Activated gamma-delta T cell (primary cell): ENCODE measurements around the gene PPP1R9B.

ENCODE experiments used
- DNase-seq: peaks from one replicate; lab custom pipeline; 2025; lab: John Stamatoyannopoulos, UW

PPP1R9B gene

DNA sequence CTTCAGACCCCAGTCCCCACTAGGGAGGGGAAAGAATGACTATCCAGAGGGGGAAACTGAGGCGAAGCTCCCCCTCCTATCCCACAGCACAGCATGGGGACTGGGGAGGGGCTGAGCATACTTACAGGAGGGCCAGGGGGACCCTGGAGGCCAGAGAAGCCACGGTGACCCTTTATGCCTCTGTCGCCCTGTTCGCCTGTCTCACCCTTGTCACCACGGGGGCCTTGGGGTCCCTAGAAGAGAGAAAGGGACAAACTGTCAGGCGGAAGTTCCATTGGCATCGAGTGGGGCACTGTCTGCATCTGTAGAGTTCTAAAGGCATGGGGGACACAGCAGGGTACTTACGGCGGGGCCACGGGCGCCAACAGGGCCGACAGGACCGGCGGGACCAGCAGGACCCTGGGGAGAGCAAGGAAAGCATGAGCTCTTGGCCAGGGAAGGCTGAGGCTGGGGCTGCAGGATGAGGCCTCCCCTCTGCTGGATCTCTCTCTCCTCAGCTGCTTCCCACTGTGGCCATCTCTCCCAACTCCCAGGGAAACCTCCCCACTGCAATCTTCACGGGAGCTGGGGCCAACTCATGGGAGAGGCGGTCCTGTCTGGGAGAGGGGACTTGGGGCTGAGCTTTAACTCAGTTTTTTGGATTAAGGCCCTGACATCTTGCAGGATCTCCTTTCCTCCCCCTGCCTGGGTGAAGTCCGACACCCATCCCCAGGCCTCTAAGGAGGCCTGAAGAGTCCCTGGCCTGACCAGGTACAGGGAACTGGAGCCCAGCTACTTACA lies 37.5 kb upstream of the PPP1R9B start:
- no peak for DNase-seq

DNA sequence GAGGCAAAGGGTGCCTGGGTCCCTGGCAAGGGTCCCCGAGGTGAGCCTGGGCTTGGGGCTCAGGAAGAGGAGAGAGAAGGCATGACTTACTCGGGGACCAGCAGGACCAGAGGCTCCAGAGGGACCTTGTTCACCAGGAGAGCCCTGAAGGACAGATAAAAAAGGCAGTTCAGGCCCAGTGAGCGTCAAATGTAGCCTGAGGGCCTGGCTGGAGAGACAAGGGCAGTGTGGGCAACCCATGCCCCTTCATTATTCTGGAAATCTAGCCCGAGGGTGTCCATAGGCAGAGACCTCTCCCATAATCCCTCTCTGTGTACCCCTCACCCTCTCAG lies 36.9 kb upstream of the PPP1R9B start:
- no peak for DNase-seq

DNA sequence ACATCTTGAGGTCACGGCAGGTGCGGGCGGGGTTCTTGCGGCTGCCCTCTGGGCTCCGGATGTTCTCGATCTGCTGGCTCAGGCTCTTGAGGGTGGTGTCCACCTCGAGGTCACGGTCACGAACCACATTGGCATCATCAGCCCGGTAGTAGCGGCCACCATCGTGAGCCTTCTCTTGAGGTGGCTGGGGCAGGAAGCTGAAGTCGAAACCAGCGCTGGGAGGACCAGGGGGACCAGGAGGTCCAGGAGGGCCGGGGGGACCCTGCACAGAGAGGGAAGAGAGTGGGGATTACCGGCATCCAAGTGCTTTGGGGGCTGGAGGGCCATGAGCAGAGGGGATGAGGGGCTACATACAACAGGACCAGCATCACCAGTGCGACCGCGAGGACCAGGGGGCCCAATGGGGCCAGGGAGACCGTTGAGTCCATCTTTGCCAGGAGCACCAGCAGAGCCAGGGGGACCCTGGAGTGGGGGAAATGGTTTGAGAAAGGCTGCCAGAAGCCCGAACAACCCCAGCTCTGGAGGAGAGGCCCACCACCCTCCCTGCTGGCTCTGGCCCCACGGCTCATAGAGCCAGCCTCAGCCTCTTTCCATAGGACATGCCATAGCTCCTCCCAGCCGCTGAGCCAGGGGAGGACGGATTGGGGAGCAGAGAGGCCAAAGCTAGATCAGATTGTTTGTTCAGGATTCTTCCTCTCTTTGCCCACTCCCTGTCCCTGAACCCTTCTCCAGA lies 36.4 kb upstream of the PPP1R9B start:
- no peak for DNase-seq

DNA sequence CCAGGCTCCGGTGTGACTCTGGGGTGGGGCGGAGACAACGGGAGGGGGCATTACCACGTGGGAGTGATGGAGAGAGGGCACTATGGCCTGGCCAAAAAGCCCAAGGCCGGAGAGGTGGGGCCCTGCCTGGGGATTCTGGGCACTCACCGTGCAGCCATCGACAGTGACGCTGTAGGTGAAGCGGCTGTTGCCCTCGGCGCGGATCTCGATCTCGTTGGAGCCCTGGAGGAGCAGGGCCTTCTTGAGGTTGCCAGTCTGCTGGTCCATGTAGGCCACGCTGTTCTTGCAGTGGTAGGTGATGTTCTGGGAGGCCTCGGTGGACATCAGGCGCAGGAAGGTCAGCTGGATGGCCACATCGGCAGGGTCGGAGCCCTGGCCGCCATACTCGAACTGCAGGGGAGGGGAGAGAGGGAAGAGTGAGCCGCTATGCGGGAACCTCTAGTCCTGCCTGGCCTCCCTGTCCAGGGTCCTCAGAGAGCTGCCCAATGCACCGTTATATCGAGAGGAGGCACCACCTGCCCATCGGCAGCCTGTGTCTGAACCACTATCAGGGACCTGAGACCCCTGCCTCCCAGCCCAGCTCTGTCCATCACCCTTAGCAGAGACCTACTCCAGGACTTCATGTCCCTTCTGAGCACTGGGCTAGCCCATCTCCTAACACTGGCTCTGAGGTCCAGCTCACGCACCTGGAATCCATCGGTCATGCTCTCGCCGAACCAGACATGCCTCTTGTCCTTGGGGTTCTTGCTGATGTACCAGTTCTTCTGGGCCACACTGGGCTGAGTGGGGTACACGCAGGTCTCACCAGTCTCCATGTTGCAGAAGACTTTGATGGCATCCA lies 35.4 kb upstream of the PPP1R9B start:
- no peak for DNase-seq

DNA sequence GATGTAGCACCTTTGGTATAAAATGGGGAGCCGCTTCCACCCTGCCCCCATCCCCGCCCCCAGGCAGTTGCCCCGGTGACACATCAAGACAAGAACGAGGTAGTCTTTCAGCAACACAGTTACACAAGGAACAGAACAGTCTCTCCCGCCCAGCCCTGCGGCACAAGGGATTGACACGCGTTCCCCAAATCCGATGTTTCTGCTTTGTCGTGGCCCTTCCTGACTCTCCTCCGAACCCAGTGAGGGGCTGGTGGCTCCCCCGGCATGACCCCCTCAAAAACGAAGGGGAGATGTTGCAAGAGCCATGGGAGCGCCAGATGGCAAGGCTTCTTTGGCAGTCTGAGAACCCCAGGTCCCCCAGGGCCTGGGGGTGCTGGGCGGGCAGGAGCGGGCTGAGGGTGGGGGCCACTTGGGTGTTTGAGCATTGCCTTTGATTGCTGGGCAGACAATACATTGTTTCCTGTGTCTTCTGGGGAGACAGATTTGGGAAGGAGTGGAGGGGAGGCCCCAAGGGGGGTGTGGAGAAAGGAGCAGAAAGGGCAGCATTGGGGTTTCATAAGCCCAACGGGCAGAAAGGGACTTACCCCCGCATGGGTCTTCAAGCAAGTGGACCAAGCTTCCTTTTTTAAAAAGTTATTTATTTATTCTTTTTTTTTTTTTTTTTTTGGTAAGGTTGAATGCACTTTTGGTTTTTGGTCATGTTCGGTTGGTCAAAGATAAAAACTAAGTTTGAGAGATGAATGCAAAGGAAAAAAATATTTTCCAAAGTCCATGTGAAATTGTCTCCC lies 34.3 kb upstream of the PPP1R9B start:
- no peak for DNase-seq

DNA sequence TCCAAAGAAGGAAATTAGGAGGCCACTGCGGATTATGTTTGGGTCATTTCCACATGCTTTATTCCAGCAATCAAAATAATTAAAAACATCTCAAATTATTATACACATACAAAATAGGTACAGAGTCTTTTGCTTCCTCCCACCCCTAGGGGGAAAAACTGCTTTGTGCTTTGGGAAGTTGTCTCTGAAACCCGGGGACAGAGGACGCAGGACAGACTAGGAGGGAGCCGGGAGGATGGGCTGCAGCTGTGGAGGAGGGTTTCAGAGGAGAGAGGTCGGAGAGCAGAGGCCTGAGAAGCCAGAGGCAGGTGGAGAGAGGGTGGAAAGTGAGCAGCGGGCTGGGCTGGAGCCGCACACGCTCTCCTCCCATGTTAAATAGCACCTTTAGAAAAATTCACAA lies 33.6 kb upstream of the PPP1R9B start:
- DNase-seq = no peak

DNA sequence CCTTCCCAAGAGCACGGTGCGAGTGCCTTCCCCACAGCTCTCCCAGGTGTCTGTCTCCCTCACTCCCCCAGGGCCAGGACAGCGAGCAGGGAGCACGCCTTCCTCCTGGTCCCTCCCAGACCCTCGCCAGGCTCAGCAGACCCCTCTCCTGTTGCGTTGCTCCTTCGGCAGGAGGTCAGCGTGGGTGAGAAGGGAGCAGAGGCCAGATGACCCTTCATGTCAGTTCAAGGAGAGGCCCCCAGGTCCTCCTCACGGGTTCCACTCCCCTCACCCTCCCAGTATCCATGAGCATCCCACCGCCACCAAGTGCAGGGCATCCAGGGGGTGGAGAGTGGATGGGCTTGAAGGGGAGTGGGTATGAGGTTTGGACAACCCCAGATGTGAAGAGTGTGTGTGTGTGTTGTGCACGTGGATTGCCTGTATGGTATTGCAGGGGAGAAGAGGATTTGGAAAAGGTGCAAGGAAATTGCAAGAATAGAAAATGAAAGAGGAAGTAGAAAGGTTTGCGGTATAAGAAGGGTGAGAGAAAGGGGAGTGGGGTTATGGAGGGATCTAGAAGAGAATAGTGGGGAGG lies 33.0 kb upstream of the PPP1R9B start:
- DNase-seq = no peak

DNA sequence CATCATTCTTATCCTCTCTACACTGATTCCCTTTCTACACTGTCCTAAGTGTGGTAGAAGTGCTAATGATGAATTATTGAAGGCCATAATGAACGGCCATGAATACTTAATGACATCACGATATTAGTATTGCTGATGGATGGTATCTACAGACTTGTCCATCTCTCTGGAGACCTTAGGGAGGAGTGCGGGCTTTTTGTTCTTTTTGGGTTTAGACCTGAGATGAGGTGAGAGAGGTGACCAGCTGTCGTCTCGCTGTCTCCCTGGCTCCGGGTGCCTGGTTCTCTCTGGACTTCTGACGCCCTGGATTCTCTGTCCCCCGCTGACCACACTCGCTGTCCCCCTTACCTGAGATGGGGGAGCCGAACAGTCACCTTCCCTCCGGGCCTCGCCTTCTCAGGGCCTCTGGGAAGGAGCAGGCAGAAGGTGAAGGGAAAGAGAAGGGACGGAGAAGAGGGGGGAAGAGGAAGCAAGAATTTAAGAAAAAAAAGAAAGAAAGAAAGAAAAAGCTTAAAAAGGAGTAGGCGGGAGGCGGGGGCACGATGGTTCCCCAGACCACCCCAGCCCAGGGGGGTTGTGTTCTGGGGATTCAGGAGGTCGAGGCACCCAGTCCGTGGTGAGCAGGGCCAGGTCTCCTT lies 32.4 kb upstream of the PPP1R9B start:
- DNase-seq = no peak

DNA sequence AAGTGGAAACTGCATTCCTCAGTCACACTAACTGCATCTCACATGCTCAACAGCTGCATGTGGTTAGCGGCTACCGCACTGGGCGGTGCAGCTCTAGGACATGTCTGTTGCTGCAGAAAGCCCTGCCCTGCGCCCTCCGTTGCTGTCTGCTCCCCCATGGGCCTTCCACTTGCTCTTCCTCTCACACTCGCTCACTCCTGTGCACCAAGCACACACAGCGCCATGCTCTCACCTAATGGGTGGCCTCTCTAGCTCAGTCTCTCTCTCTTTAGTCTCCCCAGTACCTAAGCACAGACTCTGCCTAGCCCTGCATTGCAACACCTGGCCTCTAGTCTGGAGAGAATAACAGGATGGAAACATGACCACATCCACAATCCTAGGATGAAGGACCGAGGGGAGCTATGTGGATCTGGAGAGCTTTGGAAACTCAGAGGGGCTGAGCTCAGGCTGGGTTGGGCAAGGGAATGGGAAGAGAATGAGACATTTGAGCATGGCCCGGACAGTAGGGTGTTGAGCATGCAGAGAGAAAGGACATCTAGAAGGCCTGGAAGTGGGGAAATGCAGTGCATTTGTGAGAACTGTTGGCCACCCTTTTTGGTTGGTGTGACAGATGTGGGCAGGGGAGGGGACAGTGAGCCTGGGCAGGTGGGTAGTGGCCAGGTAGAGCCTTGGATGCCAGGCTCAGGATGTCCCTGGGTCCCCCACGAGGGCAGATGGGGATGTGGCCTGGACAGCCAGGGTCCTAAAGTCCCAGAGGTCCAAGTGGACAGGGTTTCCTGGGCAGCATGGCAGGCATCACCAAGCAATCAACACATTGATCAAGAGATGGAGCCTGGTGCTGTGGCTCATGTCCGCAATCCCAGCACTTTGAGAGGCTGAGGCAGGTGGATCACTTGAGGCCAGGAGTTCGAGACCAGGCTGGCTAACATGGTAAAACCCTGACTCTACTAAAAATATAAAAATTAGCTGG lies 31.4 kb upstream of the PPP1R9B start:
- no peak for DNase-seq

DNA sequence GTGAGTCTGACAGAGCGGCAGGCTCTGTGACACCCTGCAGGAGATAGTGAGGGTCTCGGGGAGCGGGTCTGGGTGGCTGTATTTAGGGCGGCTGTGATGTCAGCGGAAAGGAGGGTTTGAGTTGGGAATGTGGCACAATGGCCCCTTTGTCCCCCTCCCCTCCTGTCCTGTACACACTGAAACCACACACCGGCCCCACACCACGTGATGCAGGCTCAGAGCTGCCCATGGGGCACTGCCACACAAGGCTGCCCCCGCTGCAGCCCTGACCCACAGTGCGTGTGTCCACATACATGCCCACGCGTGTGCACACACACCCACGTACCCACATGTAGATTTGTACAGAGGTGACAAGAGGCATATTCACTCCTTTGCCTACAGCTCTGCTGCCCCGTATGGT lies 30.7 kb upstream of the PPP1R9B start:
- DNase-seq = no peak

DNA sequence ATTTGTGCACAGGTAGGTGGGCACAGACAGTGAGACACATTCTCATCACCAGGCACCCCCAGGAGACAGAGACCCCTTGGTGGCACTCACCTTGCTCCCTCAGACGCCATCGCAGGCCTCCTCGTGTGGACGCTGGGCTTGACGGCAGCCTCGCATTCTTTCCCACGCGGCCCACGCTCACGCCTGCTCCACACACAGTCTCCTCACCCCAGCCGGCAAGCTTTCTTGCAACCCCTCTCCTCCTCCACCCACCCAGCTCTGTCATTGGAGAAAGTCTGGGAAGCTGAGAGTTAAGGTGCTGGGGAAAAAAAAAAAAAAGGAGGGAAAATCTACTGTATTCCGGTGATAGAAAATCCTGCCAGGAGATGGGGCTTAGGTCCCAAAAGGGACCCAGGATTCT lies 30.1 kb upstream of the PPP1R9B start:
- DNase-seq = no peak

DNA sequence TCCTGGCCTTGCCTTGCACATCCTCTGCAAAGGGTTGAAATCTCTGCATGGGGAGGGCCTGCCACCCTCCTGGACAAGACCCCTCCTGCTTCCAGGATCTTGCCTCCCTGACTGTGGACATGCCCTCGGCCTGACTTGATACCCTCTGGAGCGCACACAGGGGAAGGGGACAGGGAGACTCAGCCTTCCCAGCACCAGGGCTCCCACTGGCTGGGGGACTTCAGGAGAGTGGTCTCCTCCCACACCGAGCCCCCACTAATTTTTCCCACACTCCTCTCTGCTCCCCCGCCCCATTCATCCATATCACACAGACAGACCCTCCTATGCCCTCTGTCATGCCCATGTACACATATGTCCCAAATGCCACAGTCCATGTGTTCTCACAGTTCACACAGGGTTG lies 29.6 kb upstream of the PPP1R9B start:
- no peak for DNase-seq

DNA sequence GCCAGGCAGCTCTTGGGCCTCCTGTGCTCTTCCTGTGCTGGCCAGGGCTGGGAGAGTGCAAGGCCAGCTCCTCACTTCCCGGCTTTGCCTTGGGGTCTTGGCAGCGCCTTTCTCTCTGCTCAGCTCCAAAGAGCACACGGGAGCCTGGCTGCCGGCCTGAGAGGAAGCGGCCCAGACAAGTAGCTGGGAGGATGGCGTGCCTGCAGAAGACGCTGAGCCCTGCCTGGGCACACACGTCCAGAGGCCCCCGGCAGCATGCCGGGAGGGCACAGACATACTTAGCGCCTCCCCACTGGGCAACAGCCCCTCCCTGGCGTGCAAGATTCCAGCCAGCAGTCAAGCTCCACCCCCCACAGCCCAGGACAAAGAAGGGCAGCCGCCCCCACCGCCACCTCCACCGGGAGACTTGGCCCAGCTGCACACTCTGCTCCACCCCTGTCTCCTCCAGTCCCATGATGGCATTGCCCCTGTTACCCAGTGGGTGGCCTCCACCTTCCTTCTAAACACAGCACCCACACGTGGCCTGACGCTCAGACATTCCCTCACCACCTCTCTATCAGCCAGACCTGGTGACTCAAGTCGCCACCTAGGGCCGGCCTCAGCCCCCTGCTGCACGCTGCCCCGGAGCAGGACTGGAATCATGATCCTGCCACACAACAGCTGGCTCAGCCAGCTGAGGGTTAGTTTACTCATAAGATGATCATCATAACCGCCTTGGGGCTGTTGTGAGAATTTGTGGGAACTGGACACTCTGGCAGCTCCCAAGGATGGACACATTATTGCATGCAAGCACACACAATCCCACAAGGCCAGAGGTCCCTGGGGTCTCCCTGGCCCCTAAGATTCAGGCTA lies 27.7 kb upstream of the PPP1R9B start:
- no peak for DNase-seq

DNA sequence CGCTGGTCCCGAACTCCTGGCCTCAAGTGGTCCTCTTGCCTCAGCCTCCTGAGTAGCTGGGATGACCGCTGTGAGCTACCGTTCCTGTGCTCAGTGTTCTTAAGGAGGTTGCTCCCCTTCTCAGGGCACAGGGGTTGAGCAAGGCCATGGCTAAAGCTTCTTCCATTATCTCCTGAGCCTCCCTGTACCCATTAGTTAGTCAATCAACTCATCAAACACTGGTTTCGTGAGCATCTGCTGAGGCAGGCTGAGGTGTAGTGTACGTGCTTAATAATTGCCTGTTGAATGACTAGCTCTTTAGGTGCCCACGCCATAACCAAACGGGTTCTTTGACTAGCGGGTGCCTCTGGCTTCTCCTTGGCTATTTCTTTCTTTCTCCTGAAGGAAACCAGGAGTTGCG lies 27.0 kb upstream of the PPP1R9B start:
- no peak for DNase-seq

DNA sequence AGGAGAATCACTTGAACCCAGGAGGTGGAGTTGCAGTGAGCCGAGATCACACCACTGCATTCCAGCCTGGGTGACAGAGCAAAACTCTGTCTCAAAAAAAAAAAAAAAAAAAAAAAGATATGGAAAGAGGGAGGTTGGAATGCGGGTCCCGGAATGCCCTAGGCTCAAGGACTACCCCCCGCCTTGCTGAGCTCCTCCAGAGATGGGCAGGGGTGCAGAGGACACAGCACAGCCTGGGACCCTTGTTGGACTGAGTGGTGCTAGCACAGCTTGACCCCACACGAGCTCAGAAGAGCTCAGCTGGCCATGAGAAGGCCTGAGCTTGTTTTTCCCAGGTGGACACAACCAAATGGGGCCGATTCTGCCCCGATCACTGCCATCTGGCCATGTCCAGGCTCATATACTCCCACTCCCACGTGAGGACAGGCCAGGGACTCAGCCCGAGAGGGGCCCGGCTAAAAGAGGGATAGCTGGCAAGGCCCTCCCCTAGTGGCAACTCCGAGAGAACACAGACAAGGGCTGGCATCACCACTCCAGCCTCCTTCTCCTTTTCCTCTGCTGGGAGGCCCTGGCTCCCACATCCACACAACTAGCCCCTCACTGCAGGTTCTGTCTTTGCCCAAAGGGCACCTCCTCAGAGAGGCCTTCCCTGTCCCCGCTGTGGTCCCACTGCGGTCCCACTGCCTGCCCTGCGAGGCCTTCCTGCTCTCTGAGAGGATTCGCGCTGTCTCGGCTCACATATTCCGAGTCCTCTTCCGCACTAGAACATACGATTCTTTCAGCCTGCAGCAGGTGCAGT lies 26.3 kb upstream of the PPP1R9B start:
- no peak for DNase-seq

DNA sequence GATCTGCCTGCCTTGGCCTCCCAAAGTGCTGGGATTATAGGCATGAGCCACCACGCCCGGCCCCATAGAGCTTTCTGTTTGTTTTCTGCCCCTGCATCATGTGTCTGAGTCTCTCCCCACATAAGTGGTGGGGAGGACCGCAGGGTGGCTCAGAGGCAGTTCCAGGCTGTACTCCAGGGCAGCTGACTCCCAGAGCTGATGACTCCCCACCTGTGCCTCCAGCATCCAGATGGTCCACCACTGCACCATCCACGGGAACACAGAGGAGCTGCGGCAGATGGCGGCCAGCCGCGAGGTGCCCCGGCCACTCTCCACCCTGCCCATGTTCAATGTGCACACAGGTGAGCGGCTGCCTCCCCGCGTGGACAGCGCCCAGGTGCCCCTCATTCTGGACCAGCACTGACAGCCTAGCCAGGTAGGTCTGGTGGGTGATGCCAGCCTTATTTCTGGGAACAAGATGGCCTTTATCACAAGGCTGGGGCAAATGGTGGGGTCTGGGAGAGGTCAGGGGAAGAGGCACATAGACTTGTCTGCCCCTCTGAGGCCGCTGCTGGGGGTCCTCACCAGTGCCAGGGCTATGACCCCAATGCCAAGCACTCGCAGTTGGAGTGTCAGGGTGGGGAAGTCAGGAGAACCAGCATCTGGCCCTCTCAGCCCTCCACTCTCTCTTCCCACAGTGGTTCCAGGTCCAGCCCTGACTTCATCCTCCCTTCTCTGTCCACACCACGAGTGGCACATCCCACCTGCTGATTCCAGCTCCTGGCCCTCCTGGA lies 24.7 kb upstream of the PPP1R9B start:
- DNase-seq = no peak

DNA sequence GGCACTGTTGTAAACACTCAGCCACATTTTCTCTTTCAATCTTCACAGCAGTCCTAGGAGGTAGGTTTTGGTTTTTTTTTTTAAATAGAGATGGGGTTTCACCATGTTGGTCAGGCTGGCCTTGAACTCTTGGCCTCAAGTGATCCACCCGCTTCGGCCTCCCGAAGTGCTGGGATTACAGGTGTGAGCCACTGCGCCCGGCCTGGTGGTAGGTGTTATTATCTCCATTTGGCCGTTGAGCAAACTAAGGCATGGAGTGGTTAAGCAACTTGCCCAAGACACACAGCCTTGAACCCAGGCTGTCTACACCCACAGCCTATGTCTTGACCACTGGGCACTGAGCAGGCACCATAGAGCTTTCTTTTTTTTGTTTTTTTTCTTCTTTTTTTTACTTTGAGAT lies 24.0 kb upstream of the PPP1R9B start:
- DNase-seq = no peak
